Brain microvascular endothelial cell (primary cell): ENCODE measurements around the gene ALPL.

ENCODE experiments used
- DNase-seq: peaks from one replicate; pipeline ENCODE4 v3.0.0-alpha.2; 2020
- H3K27ac ChIP-seq: fragments of 250-450 bp; sonication (Bioruptor Pico); 2 replicates; pipeline ENCODE4 v1.5.1; 2020; ENCODE audit warnings: mild to moderate bottlenecking, moderate library complexity
- H3K27me3 ChIP-seq: fragments of 250-450 bp; sonication (Bioruptor Pico); replicated peaks from 2 replicates; pipeline ENCODE4 v1.5.1; 2020; ENCODE audit warnings: mild to moderate bottlenecking
- H3K36me3 ChIP-seq: fragments of 250-450 bp; sonication (Bioruptor Pico); replicated peaks from 2 replicates; pipeline ENCODE4 v1.5.1; 2020; ENCODE audit warnings: mild to moderate bottlenecking
- H3K4me3 ChIP-seq: 2 replicates; pipeline ENCODE4 v1.5.1; 2011; ENCODE audit warnings: low read depth, mild to moderate bottlenecking, control low read depth, low read length, moderate library complexity
- CTCF ChIP-seq: IDR thresholded peaks from 2 replicates; pipeline ENCODE4 v1.5.1; 2011; ENCODE audit warnings: low read depth, mild to moderate bottlenecking, moderate library complexity, low read length, control low read depth, inconsistent platforms; ENCODE audit errors: missing control alignments
- in situ Hi-C: cut with HindIII; loops from 2 replicates; pipeline ENCODE4 v1.10.0; 2017; ENCODE audit warnings: low sequenced_read_pairs, low pct_ligation_motif_present

Gene ALPL

GRCh38 chr1:21586222-21586621 lies 77.0 kb downstream of the ALPL start:
- H3K36me3 ChIP-seq: no peaks in the 10 kb centered on the region
- no peak for DNase-seq
- in situ Hi-C loops: no loop called here
- H3K27me3 ChIP-seq: no peaks in the 10 kb centered on the region
- H3K27ac ChIP-seq: no peak overlapping the region
- no peak overlapping the region for H3K4me3 ChIP-seq
- no peak for TF ChIP-seq CTCF

DNA sequence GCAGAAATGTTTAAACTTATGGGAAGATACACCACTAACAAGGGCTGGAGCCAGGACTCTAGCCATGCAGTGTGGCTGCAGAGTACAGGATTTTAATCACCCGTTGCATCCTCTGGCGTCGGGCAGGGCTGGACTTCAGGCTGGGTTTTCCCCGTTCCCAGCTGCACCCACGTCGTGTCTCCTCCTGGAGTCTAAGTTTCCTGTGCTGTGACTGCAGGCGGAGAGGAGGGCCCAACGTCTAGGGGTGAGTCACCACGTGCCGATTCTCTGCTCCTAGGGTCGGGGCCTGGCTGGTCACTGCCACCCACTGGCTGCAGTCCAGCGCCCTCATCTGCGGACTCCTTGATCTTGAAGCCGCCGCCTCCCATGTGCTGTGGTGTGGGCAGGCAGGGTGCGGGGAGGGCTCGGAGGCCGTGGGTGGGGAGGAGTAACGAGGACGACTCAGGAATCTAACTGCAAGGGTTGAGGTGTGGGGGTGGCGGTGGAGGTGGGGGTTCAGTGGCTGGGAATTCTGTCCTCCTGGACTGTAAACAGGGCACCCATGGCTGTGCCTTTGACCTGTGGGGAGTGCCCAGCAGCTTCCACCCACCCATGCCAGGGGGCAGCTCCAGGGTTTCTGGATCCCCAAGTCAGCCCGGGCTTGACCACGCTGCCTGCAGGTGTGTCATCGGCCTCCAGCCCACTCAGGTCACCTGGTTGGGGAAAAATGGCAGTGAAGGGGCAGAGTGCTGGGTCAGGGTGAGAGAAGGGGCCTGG lies 77.8 kb downstream of the ALPL start:
- TF ChIP-seq CTCF: peak; percentile 29
- Histone ChIP-seq H3K27ac (no peak overlapping the region), H3K4me3 (no peak overlapping the region), H3K27me3 (no peaks in the 10 kb centered on the region), H3K36me3 (no peaks in the 10 kb centered on the region)
- in situ Hi-C loops: no loop called here
- DNase-seq: peak; percentile 83

DNA sequence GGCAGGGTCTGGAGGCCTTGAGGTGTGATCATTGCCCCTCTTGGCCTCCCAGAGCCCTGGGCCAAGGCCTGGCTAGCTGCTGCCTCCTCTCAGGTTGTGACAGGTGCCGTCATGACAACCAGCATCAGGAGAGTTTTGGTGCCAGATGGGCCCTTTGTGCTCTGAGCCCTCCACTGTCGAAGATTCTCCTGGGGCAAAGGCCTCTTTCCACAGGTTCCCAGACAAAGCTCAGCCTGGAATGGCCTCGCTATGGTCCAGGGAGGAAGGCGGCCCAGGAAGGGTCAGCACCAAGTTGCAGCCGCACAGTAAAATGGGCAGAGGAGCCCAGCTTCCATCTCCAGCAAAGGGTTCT lies 78.4 kb downstream of the ALPL start:
- Histone ChIP-seq H3K36me3 (no peaks in the 10 kb centered on the region), H3K27me3 (no peaks in the 10 kb centered on the region), H3K4me3 (no peak overlapping the region), H3K27ac (no peak overlapping the region)
- in situ Hi-C loops: no loop called here
- no peak for DNase-seq
- no peak for TF ChIP-seq CTCF

GRCh38 chr1:21589618-21590017 lies 80.4 kb downstream of the ALPL start:
- Histone ChIP-seq H3K4me3 (no peak overlapping the region), H3K27ac (no peak overlapping the region), H3K36me3 (no peaks in the 10 kb centered on the region), H3K27me3 (no peaks in the 10 kb centered on the region)
- in situ Hi-C loops: no loop called here
- TF ChIP-seq CTCF: no peak
- no peak for DNase-seq

GRCh38 chr1:21590126-21590880 lies 81.1 kb downstream of the ALPL start:
- DNase-seq: no peak
- Histone ChIP-seq H3K27ac (no peak overlapping the region), H3K36me3 (no peaks in the 10 kb centered on the region), H3K4me3 (no peak overlapping the region), H3K27me3 (no peaks in the 10 kb centered on the region)
- in situ Hi-C loops: no loop called here
- no peak for TF ChIP-seq CTCF

DNA sequence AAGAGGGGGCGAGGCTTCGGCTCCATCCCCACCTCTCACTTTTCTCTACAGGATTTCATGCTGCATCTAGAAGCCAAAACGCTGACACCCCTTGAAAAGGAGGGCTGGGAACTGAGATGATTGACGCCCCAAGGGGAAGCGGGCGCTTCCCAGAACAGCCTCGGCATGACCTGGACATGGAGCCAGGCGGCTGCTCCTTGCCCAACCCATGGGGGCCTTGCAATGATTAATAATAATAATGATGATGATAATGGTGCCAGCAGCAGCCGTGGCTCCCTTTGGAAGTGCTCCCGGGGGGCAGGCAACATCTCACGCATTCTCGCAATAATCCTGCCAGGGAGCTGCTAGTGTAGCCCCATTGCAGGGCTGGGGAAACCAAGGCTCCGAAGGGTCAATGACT lies 81.7 kb downstream of the ALPL start:
- TF ChIP-seq CTCF: no peak
- Histone ChIP-seq H3K4me3 (no peak overlapping the region), H3K36me3 (no peaks in the 10 kb centered on the region), H3K27ac (no peak overlapping the region), H3K27me3 (no peaks in the 10 kb centered on the region)
- no peak for DNase-seq
- in situ Hi-C loops: no loop called here
